HG03342 (cell line): Measurements from ENCODE around the gene PDXP.
"Not testable (repeated sequence)": the region's sequence is repeated elsewhere in the genome, so short reads cannot be mapped to it uniquely, and the experiment has no call there.

Experiments used
- ATAC-seq: cut with Tn5 transposase; IDR thresholded peaks from one replicate; pipeline ENCODE4 v1.9.1; 2021; ENCODE audit warnings: mild to moderate bottlenecking, moderate library complexity; ENCODE audit not compliant: unreplicated experiment

Gene PDXP

DNA sequence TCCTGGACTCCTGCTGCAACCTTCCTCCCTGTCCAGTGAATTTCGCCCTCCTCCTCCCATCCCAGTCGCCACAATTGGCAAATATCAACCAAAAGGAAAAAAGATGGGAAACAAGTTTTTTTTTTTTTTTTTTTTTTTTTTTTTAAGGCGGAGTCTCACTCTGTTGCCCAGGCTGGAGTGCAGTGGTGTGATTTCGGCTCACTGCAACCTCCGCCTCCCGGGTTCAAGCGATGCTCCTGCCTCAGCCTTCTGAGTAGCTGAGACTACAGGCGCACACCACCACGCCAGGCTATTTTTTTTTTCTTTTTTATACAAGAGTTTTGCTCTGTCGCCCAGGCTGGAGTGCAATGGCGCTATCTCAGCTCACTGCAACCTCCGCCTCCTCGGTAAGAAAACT lies 37.7 kb downstream of the PDXP start:
- ATAC-seq, result not testable (repeated sequence)

DNA sequence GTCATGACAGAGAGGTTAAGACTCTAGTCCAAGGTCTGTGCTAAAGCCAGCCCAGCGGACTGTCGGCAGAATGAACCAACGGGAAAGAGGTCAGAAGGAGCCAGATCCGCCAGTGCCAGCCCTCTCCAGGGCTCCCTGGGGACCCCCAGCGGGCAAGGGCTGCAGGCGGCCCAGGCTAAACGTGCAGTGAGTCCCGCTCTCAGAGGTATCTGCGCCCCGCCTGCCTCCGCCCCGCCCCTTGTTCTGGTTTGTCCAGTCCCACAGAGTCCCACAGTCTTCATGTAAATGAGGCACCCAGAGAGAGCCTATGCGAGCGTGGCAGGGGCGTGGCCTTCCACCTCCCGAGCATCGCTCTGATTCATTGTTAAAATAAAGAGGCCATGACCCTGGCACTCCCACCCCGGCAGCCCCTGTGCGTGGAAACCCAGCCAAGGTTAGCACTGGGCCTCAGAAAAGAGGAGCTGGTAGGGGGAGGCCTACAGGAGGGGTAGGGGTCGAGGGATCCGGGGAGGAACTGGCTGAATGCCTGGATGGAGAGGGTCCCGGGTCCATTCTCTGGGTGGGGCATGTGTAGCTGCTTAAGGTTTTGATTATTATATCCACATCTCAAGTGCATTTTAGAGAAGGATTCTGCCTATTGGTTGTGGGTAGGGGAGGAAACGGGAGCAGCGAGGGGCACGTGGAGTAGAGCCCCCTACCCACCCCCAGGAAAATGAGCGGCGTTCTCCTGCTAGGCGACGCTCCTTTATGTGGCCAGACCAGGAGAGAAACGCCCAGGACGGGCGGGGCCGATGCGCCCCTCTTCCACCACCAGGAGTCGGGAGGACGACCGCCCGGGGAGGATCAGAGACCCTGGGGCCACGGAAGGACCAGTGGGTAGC lies 38.4 kb downstream of the PDXP start, which contains the start of gene TRIOBP:
TSS of gene TRIOBP (plus strand) at position 392 of the 881 bp plus-strand sequence. CDS start 4,318 bp downstream, outside the sequence.
- peak; percentile 85 for ATAC-seq

DNA sequence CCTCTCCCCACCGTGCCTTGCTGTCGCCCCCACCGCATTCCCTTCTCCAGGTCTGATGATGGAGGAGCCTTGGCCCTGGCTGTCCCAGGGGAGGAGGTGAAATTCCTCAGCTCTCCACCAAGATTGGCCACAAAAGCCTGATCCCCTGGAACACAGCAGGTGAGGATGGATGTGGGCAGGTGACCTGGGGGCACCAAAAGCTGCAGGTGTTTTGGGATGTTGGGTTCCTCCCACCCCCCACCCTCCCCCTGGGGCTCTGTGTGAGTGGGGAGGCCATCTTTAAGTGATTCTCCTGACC lies 39.0 kb downstream of the PDXP start:
- no peak for ATAC-seq

DNA sequence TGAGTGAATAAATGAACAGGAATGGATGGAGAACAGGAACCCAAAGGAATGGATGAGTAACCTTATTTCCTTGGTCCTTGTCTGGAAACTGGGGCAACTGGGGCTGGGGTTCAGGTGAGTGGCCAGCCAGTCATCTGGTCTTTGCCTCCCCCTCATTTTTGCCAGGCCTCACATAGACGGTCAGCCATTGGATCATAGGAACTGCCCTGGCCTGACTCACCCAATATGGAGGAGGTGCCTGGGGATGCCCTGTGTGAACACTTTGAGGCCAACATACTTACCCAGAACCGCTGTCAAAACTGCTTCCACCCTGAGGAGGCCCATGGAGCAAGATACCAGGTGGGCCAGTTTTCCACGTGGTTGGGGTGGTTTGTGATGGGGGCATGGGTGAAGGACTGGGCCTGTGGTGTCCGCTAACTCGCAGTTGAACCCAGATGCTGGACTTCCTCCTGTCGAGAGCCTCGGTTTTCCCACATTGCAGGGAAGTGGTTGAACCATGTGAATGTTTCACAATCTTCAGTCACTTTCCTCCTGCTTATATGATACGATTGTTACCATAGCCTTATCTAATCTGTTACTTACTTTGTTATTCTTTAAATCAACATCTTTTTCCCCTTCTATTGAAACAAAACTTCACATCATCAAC lies 42.7 kb downstream of the PDXP start:
- no peak for ATAC-seq

DNA sequence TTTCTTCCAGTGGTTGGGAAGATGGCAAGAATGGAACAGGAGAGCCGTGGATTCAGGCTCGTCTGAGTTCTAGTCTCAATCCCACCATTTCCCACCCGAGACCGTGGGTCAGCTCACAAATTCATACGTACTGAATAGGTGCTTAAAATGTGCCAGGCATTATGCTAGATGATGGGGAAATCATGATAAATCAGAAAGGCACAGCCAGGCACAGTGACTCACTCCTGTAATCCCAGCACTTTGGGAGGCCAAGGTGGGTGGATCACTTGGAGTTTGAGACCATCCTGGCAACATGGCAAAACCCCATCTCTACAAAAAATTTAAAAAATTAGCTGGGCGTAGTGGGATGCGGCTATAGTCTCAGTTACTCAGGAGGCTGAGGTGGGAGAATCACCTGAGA lies 45.4 kb downstream of the PDXP start:
- ATAC-seq, result no peak

DNA sequence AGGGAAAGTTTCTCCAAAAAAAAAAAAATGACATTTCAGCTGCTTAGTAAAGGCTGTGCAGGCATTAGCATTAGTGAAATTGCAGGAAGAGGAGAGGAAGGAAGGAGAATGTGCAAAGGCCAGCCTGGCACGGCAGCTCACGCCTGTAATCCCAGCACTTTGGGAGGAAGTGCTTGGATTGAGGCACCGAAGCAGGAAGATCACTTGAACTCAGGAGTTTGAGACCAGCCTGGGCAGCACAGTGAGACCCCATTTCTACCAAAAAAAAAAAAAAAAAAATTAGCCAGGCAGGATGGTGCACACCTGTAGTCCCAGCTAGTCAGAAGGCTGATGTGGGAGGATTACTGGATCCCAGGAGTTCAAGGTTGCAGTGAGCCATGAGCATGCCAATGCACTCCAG lies 46.1 kb downstream of the PDXP start:
- no peak for ATAC-seq

DNA sequence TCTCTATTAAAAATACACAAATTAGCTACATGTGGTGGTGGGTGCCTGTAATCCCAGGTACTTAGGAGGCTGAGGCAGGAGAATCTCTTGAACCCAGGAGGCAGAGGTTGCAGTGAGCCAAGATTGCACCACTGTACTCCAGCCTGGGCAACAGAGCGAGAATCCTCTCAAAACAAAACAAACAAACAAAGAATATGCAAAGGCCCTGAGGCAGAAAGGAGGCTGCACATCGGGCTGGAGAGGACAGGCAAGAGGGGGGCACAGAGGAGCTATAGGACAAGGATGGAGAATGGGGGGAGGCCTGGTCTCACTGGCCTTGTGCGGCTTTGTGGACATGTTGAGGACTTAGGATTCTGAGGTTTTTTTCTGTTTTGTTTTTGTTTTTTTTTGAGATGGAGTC lies 46.7 kb downstream of the PDXP start:
- no peak for ATAC-seq

DNA sequence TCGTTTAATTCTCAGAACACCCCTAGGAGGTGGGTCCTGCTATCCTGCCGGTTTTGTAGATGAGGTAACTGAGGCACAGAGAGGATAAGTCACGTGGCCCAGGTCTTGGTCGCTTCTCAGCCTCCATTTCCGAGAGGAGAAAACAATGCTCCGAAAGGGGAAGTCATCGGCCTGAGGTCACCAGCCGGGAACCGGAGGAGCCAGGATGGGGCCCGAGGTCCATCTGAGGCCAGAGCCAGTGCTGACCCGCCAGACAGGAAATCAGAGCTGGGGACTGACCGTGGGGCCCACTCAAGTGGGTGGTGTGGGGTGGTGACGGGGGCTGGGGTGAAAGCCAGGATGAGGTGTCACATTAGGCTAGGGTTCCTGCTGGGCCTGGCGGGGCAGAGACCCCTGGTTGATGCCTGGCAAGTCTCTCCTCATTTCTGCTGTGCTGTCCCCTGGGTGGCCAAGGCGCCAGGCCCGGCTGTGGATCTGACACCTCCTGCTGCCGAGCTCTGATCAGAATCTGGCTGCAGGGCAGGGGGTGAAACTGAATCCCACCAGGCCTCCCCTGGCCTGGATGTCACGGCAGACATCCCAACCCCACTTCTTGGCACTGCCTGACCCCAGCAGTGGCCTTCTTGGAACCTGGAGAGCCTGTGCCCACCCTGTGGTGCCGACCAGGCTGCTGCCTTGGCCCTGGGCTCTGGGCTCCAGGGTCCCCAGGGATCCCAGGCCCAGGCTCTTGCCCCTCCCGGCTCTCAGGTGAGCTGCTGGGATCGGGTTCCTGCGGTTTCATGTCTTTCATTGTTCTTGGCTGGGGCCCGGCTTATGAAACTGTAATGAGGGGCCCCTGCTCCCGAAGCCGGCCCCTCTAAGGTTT lies 50.3 kb downstream of the PDXP start:
- ATAC-seq, result no peak

DNA sequence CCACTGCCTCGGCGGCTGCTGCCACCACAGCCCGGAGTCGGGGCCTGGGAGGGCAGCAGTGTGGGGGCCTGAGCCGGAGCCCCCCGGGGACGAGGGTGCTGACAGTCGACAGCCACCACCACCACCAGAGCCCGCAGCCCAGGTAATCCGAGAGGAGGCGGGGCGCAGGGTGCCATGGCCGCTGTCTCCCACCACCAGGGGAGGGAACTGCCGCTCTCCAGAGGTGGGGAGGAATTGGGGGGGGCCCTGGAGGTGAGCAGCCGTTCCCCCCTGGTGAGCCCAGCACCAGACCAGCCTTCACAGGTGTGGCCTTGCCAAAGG lies 50.9 kb downstream of the PDXP start:
- ATAC-seq, result no peak

DNA sequence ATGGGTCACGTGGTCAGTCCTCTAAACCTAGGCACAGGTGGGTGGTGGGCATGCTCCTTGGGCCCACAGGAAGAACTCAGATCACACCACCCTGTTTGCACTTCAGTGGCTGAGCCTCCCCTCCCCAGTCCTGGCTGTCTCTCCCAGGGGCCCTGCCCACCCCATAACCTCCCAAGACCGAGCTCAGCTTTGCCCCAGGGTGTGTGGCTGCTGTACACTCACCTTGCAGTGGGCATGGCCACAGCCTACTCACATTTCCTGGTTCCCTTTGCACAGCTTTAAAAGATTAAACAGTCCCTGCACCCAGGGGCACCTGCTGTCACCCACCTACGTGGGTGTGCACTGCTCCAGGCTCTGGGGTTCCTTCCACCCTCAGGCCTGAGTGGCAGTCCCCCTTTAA lies 52.2 kb downstream of the PDXP start:
- no peak for ATAC-seq

DNA sequence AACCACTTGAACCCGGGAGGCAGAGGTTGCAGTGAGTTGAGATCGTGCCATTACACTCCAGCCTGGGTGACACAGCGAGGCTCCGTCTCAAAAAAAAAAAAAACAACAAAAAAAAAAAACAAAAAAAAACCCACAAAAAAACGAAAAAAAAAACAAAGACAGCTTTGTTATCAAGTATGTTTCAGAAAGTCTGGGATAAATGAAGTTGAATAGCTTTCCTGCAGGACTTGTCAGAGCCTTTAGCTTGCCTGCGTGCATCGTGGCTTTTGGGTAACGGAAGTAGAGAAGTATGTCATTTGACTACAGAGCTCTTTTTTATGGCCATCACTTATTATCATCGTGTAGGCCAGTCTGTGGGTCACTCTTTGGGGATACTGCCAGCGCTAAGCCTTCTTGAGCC lies 53.0 kb downstream of the PDXP start:
- ATAC-seq, result no peak

DNA sequence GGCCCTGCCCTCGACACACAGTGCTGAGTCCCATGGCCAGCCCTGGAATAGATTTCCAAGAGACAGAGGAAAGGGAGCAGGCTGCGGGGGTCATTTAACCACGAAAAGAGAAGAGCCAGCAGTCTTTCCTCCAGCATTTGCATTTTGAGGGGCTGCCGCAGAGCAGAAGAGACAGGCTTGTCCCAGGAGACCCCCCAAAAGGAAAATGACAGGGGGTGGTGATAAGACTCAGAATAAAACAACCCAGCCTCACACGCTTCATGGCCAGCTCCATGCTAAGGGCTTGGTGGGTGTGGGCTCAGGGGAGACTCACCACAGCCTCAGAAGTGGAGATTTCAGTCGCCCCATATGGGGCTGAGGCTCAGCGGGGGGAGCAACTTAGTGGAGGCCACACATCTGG lies 55.2 kb downstream of the PDXP start:
- no peak for ATAC-seq

DNA sequence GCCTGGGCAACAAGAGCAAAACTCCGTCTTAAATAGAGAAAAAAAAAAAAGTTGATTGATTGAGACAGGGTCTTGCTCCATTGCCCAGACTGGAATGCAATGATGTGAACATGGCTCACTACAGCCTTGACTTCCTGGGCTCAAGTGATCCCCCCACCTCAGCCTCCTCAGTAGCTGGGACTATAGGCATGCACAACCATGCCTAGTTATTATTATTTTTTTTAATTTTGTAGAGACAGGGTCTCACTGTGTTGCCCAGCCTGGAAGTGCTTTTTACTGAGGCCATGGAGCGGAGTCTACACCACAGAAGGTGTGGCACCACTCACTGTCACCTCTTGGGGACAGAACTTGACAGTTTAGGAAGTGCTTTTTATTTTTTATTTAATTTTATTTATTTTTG lies 56.1 kb downstream of the PDXP start:
- ATAC-seq, result no peak

DNA sequence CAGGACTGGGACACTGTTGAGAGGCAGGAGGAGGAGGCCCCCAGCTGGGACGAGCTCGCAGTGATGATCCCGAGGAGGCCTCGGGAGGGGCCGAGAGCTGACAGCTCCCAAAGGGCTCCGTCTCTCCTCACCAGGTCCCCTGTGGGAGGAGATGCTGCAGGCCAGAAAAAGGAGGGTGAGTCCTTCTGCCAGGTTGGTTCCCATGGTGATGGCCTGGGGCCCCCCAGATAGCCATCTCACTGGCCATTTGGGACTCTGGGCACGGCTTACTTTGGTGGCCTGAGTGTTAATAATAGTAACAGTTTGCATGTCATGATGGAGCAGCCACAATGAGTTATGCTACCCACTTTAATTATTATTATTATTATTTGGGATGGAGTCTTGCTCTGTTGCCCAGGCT lies 57.2 kb downstream of the PDXP start:
- ATAC-seq, result no peak
